Ascending aorta (tissue), 2 donors: ENCODE results near the gene NAV2. TPM values are rescaled to one million over a fixed set of nuclear protein-coding genes. Genes with fewer than 3 reads are reported as not detected.

ENCODE experiments used
- DNase-seq, 2 donors: peaks; one replicate each; pipeline ENCODE4 v3.0.0-alpha.2; 2019; ENCODE audit warnings: low spot score in 2 of 2
- H3K27ac ChIP-seq, 2 donors: fragments of 200-600 bp; sonication (generic); one replicate each; pipeline ENCODE4 v1.5.1; 2016 to 2017; ENCODE audit warnings: mild to moderate bottlenecking in 1 of 2
- H3K27me3 ChIP-seq: fragments of 200-600 bp; sonication (generic); one replicate; pipeline ENCODE4 v1.5.1; 2017
- H3K36me3 ChIP-seq, 2 donors: fragments of 200-600 bp; sonication (generic); one replicate each; pipeline ENCODE4 v1.5.1; 2016
- H3K4me1 ChIP-seq, 2 donors: fragments of 200-600 bp; sonication (generic); one replicate each; pipeline ENCODE4 v1.5.1; 2016 to 2017; ENCODE audit warnings: mild to moderate bottlenecking in 1 of 2
- H3K4me3 ChIP-seq, 2 donors: fragments of 200-600 bp; sonication (generic); one replicate each; pipeline ENCODE4 v1.5.1; 2016 to 2017; ENCODE audit warnings: mild to moderate bottlenecking in 1 of 2
- H3K9me3 ChIP-seq, 2 donors: fragments of 200-600 bp; sonication (generic); one replicate each; pipeline ENCODE4 v1.5.1; 2016
- CTCF ChIP-seq, 3 experiments: fragments of 200-600 bp in 2 of 3; fragments of 450-650 bp in 1 of 3; sonication (generic) in 2 of 3; IDR thresholded peaks; one replicate each; pipeline ENCODE4 v1.5.1; 2016 to 2019; ENCODE audit warnings: antibody characterized with exemption in 3 of 3, mild to moderate bottlenecking in 1 of 3, moderate library complexity in 1 of 3
- intact Hi-C: fragments of 100-400 bp; cut with DNase I; formaldehyde crosslinking; loops from one replicate; pipeline ENCODE4 v1.15.1; 2023
- total RNA-seq: library from RNA; depleted of rRNA; stranded (reverse); fragments of >200 nt; gene quantifications from one replicate; pipeline ENCODE4 v1.1.0, GENCODE V29; 2016

The NAV2 gene
- total RNA-seq, 1 donor from 2014 or later = 62.6 TPM

- Histone ChIP-seq H3K27ac (peak overlapping the region; percentile 62 to 66), H3K4me1 (peaks cover 21 to 82% of the 10 kb centered on the region in 2 donors)
Observed at GRCh38 chr11:19738124-19738523, 25.5 kb downstream of the NAV2 start.

GRCh38 chr11:19739872-19740271, 27.2 kb downstream of the NAV2 start:
- H3K4me3 ChIP-seq = peak overlapping the region in 1 of 2 donors; percentile 19
- peak in 2 of 3 experiments; percentile 16 to 29 for TF ChIP-seq CTCF (IDR thresholded peaks at IDR 0.05)
- H3K9me3 ChIP-seq = no peaks in the 10 kb centered on the region
- no peaks in the 10 kb centered on the region for H3K27me3 ChIP-seq
- H3K4me1 ChIP-seq = peaks cover 17 to 69% of the 10 kb centered on the region in 2 donors
- intact Hi-C loops = loop anchor here (5.0 kb wide), 1 partner anchor 162 kb away; no protein-coding TSS in a partner anchor
- peaks cover under 1 to 14% of the 10 kb centered on the region in 2 donors for H3K36me3 ChIP-seq
- peak overlapping the region; percentile 62 to 66 for H3K27ac ChIP-seq
- no peak for DNase-seq

More at GRCh38 chr11:19738124-19738523, 25.5 kb downstream of the NAV2 start:
- intact Hi-C loops = no loop called here
- TF ChIP-seq CTCF (IDR thresholded peaks at IDR 0.05) = no peak
- H3K27me3 ChIP-seq = no peaks in the 10 kb centered on the region
- DNase-seq = no peak
- H3K36me3 ChIP-seq = peaks cover 0 to 8% of the 10 kb centered on the region in 2 donors
- no peaks in the 10 kb centered on the region for H3K9me3 ChIP-seq
- no peak overlapping the region for H3K4me3 ChIP-seq

- Histone ChIP-seq H3K27ac (peak overlapping the region; percentile 14 to 66), H3K4me3 (no peak overlapping the region), H3K36me3 (peaks cover 7 to 22% of the 10 kb centered on the region in 2 donors), H3K9me3 (no peaks in the 10 kb centered on the region), H3K4me1 (peaks cover 17 to 63% of the 10 kb centered on the region in 2 donors), H3K27me3 (no peaks in the 10 kb centered on the region)
- DNase-seq = no peak
- intact Hi-C loops = loop anchor here (5.0 kb wide), 1 partner anchor 162 kb away; no protein-coding TSS in a partner anchor
- TF ChIP-seq CTCF (IDR thresholded peaks at IDR 0.05) = no peak
Observed at GRCh38 chr11:19740586-19740985, 27.9 kb downstream of the NAV2 start.

GRCh38 chr11:19742588-19743292, 30.1 kb downstream of the NAV2 start:
- peak overlapping the region; percentile 47 to 49 for H3K27ac ChIP-seq
- no peaks in the 10 kb centered on the region for H3K9me3 ChIP-seq
- DNase-seq = peak in 1 of 2 donors; percentile 86
- H3K36me3 ChIP-seq = peaks cover 12 to 26% of the 10 kb centered on the region in 2 donors
- peak; percentile 70 to 89 (median 86) for TF ChIP-seq CTCF (IDR thresholded peaks at IDR 0.05)
- peaks cover 7 to 43% of the 10 kb centered on the region in 2 donors for H3K4me1 ChIP-seq
- no peaks in the 10 kb centered on the region for H3K27me3 ChIP-seq
- H3K4me3 ChIP-seq = no peak overlapping the region
- intact Hi-C loops = loop anchor here (1.0 to 5.0 kb wide), 2 partner anchors 160 to 178 kb away; no protein-coding TSS in a partner anchor

- Histone ChIP-seq H3K4me1 (peaks cover 7 to 37% of the 10 kb centered on the region in 2 donors), H3K27me3 (no peaks in the 10 kb centered on the region), H3K9me3 (no peaks in the 10 kb centered on the region), H3K27ac (peak overlapping the region; percentile 47 to 49), H3K4me3 (no peak overlapping the region), H3K36me3 (peaks cover 12 to 35% of the 10 kb centered on the region in 2 donors)
- intact Hi-C loops = loop anchor here (5.0 kb wide), 1 partner anchor 159 kb away; no protein-coding TSS in a partner anchor
- TF ChIP-seq CTCF (IDR thresholded peaks at IDR 0.05) = no peak
- DNase-seq = no peak
Observed at GRCh38 chr11:19743622-19744021, 31.0 kb downstream of the NAV2 start.
